NK-92 (cell line): ENCODE data around the gene SULF2.

Experiments
- DNase-seq: peaks from one replicate; lab custom pipeline; 2025; ENCODE audit not compliant: unreplicated experiment; lab: John Stamatoyannopoulos, UW

SULF2 gene

DNA sequence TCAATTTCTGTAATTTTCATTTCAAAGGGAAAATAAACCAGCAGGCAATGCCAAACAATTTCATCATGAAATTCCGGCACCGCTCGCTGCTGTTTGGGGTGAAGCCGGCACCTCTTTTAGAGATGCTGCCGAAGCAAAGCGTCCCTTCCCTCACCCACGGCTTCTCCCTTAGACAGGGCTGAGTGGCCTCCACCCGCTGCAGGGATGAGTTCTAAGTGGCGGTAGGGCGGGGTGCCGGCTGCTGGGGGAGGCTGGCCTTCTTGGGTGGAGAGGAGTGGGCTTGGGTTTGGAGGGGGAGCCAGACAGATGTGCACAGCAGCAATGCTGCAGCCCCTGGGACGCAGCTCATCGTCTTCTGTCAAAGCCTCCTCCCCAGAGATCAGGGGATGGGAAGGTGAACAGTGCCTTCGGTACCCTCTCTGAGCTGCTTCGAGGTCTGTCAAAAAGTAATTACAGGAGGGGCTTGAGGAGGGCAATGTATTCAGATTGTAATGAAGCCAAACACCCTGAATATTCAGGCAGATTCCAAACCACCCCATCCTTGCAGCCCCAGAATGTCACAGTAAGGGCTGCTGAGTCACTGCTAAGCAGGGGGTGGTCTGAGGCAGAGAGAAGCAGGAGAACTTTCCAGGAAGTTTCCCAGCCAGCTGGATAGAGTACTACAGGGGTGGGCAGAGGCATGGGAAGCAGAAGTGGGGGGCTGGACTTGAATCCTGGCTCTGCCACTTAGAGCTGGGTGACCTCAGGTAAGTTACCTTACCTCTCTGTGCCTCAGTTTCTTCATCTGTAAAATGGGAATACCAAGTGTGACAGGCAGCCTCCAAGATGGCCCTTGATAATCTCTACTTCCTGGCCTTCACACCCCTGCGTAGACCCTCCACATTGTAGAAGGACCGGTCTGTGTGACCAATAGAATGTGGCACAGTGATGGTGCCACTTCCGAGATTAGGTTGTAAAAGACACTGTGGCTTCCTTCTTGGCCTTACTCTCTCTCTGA, 96.6 kb downstream of the SULF2 start:
- DNase-seq: no peak

DNA sequence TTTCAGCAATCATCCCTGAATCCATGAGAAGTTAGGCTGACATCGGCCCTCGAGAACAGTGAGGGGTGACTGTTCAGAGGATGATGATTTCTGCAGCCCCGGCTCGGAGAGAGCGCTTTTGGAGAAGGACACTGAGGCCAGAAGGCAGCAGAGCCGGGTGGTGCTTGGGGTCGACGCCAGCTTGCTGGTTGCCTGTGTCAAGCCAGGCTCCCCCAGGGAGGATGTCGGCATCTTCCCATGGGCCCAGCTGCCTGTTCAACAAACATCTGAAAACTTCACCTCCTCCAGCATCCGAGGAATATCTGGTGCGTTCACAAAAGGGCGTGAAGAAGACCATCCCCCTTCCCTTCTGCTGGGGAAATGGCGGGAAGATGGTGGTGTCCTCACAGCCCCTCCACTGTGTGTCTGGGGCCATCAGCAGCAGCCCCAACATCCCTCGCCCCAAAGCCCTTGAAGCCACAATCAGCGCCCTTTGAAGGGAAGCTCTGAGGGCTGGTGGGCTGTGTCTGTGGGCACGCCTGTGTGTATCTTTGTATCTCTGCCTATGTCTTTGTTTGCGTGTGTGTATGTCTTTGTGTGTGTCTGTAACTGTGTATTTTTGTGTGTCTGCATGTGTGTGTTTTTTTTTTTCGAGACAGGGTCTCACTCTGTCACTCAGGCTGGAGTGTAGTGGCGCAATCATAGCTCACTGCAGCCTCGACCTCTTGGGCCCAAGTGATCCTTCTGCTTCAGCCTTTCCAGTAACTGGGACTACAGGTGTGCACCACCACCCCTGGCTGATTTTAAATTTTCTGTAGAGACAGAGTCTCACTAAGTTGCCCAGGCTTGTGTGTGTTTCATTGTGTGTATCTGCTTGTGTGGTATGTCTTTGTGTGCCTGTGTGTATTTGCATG, 97.9 kb downstream of the SULF2 start:
- DNase-seq: no peak

DNA sequence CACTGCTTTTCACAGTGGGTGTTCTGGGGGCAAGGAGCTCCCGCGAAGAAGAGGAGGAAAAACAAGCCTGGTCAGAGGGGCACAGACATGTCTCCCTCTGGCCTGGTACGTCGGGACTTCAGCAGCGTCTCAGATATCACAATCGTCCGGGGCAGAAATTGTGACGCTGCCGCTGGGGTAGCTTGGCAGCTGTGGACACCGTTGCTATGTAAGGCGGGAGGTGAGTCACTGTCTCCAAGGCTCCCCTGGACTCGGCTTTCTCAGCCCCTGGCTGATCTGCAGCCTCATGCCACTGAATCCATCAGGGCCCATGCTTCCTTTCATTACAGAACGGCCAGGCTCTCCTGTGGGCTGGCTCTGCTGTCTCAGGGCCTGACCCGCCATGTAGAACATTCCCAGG, 98.7 kb downstream of the SULF2 start:
- no peak for DNase-seq

DNA sequence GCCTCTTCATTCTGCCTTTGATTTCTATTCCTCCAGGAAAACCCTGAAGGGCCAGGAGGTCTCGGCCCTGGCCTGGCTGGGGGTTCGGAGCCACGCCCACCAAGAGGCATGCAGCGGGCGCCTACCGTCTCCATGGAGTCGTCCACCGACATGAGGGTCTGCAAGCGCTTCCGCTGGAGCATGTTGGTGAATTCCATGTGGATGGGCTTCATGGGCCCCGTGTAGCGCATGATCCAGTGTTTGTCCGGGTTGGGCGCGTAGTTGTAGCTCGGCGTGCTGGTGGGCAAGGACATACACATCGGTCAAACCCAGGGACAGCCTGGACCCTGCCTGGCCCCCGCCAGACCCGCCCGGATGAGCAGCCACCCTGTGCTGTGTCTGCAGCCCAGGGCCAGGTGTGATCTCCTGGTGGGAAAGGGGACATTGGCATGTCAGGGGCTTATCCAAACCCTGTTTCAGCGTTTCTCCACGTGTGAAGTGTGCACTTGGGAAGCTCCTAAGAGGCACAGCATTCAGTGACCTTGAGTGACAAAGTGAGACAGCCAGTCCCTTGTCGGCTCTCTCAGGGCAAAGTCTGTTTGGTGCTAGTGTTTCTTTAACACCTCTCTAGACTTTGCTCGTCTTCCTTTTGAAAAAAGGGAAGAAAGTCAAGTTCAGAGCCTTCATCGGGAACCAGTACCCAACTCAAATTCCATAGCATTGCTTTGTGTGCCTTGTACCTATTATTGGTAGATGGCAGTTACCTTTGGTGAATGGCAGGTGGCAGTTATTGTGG, 100.8 kb downstream of the SULF2 start:
- DNase-seq: no peak

DNA sequence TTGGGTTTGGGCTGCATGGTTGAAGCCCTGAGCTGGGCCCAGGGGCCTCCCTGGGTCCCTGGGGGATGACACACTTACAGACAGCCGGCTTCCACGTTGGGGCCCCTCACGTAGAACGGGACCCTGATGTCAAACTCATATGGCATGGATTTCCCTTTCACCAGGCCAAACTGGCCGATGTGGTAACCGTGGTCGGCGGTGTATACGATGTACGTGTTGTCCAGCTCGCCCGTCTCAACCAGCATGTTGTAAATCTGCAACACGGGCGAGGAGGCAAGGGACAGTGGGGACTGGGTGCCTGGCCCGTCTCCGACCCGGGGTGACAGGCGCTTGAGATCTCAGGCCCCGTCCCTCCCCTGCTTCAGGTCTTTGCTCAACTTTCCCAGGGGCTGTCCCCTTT, 102.4 kb downstream of the SULF2 start:
- DNase-seq: no peak

DNA sequence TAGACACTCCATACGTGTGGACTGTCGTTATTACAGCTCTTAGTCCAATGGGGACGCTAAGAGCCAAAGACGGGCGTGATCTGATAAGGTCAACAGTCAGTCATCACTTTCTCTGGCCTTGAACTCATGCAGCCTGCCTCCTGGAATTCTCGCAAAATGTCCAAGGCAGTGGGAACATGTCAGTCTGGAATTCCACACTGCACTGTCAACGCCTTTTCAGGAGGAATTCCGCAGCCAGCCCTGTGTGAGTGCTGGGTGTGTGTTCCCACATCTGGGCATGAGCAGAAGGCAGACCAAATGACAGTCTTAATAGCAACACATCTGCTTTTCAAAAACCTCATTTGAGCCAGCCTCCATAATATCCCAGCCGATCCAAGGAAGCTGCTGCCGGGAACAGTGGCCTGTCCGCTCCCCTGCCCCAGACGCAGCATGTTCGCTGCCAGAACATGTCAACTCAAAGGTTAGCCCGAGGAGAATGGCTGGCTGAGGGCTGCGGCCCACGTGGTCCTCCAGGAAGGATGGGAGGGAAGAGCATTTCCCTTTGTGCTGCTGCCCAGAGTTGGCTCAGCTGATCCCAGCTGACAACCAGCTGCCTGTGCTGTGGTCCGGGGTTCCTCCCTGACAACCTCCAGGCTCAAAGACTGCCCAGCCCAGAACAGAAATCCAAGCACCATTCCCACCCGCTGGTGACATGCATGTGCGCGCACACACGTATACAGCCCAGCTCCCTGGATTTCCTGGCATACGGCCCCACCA, 103.1 kb downstream of the SULF2 start:
- no peak for DNase-seq

DNA sequence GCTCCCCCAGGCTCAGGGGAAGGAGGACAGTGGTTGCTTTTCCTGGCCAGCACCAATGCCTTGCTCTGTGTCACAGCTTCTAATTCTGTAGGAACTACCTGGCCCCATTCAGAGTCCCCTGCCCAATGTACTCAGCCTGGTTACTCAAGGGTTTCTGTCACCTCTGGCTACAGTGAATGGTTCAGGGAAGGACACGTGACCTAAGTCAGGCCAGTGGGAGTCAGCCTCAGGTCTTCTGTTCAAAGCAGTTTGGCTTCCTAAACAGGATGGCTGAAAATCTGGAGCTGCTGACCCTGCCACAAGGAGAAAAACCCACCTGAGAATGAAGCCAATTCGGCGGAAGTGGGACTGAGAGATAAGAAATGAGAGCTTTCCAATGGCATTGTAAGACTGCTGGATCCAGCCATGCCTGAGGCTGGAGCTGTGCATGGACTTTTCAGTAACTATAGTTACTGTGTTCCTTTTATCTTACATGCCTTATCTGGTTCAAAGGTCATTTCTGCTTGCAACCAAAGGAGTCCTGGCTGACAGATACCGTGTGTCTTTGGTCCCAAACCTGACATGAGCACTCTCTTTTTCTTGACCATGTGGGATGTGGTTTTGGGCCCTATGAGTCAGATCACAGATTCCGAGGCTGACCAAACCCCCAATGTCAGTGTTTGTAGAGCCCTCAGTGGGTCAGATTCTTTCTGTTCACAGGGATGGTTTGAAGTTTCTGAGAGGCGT, 104.3 kb downstream of the SULF2 start:
- no peak for DNase-seq

DNA sequence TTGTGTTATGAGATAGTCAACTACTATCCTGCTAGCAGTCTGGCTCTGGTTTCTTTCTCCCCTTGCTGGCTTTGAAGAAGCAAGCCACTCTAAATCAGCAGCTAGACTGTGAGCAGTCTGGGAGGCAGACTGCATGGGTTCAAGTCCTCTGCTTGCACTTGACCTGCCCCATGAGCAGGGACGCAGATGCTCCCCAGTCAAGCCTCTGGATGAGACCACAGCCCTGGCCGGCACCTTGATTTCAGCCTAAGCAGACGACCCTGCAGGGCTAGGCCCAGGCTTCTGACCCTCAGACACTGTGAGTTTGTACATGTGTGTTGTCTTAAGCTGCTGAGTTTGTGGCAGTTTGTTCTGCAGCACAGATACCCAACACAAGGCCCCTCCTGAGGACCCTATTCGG, 105.8 kb downstream of the SULF2 start:
- no peak for DNase-seq

DNA sequence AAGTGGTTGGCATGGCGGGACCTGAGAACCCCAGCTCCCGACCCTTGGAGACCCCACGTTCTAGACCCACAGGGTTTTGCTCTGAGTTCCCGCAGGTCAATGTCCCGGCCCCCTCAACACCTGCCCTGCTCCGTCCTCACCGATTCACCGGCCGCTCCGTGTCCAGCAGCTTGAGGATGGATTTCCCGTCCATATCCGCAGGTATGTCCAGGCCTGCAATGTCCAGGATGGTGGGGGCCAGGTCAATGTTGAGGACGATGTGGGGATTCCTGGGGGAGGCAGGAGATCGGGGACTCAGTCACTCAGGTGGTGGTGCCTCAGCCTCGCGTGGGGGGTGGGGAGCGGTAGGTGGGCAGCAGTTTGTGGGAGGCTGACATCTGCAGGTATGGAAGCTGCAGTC, 106.7 kb downstream of the SULF2 start:
- DNase-seq: no peak

DNA sequence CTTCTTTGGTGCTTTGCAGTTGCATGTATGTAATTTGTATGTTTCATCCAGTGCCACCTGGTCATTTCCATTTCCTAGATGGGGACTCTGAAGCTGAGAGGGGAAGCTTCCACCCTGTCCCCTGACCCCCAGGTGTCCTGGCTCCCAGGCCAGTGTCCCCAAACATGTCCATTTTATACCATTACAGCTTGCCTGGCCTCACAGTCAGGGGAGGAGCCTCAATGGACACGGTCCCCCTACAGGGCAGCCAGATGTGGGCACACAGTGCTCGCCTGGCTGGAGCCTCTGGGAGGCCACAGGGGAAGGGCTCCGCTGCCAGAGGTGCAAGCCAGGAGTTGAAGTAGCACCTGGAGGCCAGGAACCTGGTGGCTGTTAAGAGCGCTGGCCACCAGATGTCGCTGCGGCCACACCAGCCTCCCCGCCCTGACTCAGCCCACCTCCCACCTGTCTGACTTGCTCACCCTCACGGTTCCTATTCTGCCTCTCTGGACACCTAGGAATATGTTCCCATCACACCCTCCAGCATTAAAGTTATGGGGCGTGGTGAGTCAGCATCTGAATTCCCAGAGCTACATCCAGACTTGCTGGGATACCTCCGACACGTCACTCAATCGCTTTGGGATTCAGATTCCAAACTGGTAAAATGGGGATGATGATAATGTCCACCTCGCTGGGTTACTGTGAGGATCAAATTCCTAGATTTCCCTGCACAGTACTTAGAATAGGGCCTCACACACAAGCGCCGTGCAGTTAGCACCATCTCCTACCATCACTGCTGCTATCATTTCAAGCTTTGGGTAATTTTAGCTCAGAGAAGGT, 107.4 kb downstream of the SULF2 start:
- DNase-seq: no peak

DNA sequence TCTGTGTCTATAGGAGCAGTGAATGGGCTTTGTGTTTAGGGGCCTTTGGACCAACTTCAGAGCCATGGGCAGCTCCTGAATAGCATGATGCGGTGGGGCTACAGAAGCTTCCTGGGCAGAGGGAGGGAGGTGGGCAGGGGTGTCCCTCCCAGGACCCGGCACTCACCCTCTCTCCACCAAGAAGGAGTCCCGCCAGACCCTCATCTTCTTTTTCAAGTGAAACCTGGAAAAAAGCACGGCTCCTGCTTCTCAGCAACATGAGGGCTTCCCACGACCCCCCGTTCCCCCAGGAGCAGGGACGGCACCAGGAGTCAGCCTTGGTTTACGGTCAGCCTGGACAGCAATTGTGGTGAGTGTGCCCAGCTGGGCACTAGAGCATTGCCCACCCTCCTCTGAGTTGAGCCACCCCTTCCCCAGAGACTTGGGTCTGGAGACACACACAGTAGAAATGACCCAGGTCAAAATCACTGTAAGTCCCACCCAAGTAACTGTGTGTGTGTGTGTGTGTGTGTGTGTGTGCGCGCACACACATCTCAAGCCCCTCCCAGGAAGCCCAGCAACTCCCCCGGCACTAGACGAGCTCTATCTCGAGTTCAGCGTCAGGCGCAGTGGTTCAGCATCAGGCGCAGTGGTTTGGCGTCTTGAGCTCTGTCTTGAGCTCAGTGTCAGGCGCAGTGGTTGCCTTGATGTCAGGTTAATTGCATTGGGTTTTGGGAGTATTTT, 108.2 kb downstream of the SULF2 start:
- no peak for DNase-seq

DNA sequence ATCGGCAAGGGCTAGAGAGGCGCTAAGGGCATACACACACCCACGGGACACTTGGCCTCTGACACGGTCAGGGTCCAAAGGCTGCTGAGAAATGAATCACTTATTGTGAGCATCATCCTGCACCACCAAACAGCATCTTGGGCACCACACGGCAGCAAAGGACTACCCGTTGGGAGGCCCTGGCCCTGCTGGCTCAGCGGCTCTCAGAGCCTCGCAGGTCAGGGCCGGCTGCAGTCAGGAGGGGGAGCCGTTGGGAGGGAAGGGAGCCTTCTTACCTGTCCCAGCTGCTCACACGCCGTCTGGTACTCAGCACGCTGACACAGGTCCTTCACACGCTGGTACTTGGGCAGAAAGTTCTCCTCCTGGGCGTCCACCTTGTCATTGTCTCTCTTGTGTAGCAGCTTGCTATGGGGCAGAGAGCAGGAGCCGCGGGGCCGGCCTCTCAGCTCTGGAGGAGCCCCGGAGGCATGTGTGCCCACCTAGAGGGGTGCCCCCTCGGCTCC, 109.0 kb downstream of the SULF2 start:
- no peak for DNase-seq

DNA sequence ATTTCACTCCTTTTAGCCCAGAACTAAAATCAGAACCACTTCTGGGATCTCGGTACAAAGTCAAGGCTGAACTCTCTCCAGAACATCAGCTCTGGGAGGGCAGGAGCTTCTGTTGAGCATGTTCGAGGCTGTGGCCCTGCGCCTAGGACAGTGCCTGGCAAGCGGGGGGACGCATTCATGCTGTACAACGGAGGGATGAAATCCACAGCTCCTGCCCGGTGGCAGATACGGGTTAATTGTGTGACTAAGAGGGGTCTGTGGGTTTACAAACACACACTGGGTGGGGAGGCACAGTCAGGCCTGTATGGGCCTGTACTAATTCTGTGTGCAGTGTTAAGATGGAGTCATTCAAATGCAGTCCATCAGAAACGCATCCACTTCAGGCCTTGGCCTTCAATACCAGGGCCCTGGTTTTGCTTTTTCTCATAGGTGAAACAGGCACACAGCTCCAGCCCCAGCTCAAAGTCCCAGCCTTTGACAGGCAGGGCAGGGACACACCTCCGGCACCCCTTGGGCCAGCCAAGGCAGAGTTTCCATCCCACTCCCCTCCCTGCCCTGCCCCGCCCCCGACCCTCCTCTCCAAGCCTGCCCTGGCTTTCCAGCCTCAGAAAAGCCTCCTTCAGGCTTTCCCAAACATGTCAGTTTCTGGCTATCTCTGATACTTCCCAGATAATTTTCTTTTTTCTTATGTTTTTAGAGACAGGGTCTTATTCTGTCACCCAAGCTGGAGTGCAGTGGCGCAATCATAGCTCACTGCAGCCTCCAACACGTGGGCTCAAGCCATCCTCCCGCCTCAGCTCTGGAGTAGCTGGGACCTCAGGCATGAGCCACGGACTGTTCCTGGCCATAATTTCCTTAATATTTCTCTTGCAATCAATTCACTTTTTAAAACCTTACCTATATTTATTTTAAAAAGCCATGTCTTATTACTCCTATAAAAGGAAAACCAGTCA, 109.8 kb downstream of the SULF2 start:
- DNase-seq: no peak

DNA sequence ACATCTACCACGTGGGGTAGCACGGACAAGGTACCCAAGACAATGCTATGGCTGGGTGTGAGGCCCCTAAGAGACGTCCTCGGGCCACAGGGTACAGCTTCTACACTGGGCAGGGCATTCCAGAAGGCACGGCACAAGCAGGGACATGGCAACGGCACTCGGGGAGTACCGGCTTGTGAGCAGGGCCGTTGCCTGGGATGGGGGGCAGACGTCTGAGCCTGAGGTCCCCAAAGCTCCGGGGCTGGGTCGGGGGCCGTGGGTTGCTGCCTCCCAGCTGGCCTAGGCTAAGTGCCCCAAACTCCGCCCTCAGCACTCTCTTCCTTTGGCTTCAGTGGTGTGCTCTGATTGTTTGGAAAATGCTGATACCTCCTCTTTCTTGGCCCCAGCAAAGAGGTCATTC, 110.6 kb downstream of the SULF2 start:
- DNase-seq: no peak

DNA sequence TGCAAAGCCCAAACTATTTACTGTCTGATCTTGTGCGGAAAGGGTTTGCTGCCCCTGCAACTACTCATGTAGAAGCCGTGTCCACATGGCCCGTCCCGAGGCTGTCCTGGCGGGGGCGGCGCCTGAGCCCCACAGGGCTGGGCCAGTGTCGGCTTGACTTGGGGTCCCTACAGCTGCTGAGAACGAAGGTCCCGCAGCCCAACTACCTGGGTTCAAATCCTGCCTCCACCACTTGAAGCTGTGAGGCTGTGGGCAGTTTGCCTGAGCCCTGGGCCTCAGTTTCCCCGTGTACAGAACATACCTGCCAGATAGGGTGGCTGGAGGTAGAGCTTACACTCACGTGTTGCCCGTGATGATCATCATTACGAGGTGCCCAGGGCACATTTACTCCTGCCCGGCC, 111.1 kb downstream of the SULF2 start:
- no peak for DNase-seq

DNA sequence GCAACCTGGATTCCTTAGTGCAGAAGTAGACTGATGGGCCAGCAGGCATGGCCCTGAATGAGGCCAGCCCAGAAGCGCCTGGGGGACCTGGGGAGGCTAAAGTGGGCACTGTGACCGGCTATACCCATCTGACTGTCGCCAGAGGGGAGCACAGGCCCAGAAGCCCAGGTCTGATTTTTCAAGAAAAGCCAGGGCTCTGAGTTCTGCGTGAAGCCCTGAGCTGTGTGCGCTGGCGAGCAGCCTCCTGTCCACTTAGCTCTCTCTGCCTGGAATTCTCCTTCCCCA, 111.7 kb downstream of the SULF2 start:
- DNase-seq: no peak
